ENCODE data around the gene SPAAR.
"Not testable (repeated sequence)": the region's sequence is repeated elsewhere in the genome, so short reads cannot be mapped to it uniquely, and the experiment has no call there.

Gene SPAAR

GRCh38 chr9:35904338-35904737, 5.0 kb upstream of the SPAAR start:
- DNase-seq (ENCODE audit: low read depth in 2 of 2), result no peak

DNA sequence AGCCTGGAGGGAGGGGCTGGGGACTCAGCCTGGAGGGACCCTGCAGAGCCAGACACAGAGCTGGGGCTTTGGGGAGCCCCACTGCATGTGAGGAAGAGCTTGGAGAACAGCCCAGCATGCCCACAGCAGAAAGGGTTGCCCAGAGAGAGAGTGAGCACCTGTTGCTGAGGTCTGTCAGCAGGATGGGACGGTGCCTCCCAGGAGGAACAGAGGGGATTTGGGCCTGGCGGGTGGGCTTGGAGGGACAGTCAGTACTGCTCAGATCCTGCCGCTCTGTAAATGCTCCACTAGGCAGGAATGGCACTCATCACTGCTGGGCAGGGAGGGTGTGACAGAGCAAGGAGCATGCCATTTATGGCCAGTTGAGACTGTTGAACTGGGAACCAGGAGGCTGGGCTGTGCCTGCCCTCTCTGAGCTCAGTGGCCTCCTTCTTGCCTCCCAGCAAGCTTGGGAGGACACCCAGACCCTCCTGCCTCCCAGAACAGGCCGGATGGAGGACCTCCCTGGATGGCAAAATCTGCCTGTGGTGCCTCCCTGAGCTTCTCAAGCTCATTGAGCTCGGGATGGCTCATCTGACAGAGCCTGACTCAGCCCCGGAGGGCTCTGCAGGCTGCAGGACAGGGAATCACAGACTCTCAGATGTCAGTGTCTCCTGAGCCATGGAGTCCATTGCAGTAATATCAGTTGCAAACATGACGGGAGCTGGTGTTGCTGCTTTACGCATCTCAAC, 4.1 kb upstream of the SPAAR start:
- no peak for DNase-seq (ENCODE audit: low read depth in 2 of 2)

GRCh38 chr9:35905912-35906679, 3.2 kb upstream of the SPAAR start, which contains the start of gene HRCT1:
TSS of gene HRCT1 (plus strand) at chr9:35906202. CDS start at chr9:35906288, 86 bp downstream.
- DNase-seq (ENCODE audit: low read depth in 2 of 2), result no peak

GRCh38 chr9:35906923-35907699, 2.2 kb upstream of the SPAAR start:
- no peak for DNase-seq (ENCODE audit: low read depth in 2 of 2)

- DNase-seq (ENCODE audit: low read depth in 2 of 2), result no peak
These were observed 1.4 kb upstream of the SPAAR start for GRCh38 chr9:35907711-35908503.

GRCh38 chr9:35908504-35909125, 675 bp upstream of the SPAAR start:
- DNase-seq (ENCODE audit: low read depth in 2 of 2), result no peak

DNA sequence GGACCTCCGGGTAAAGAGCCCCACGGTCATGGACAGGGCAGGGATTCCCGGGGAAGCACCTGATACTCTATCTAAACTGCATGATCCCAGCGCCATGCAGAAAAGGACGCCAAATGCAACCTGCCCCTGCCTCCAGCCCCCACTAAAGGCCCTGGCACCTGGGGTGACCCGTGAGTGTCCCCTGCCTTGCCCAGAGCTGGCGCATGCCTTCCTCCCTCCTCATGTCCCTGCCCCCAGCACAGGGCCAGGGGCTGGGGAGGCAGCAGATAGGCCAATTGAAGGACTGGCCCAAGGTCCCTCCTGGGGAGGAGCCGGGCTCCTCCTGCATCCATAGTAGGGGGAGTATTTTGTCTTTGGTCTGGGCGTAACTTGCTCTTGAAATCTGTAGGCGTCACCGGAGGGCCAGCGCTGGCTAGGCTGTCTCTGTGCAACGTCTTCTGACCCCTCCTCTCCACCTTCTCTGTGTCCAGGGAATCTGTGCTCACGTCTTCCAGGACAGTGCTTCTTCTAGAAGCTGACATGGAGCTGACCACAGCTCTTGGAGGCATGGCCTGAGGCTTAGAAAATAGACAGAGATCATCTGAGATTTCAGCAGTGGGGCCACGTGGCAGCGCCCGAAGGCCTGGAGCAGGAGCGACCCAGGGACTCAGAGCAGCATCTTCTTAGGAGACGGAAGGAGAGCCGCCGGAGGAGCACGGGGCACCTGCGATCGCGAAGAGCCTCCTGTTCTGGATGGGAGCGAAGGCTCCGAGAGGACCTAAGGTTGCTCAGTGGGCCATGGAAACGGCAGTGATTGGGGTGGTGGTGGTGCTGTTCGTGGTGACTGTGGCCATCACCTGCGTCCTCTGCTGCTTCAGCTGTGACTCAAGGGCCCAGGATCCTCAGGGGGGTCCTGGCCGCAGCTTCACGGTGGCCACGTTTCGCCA, 660 bp downstream of the SPAAR start:
- no peak for DNase-seq (ENCODE audit: low read depth in 2 of 2)

DNA sequence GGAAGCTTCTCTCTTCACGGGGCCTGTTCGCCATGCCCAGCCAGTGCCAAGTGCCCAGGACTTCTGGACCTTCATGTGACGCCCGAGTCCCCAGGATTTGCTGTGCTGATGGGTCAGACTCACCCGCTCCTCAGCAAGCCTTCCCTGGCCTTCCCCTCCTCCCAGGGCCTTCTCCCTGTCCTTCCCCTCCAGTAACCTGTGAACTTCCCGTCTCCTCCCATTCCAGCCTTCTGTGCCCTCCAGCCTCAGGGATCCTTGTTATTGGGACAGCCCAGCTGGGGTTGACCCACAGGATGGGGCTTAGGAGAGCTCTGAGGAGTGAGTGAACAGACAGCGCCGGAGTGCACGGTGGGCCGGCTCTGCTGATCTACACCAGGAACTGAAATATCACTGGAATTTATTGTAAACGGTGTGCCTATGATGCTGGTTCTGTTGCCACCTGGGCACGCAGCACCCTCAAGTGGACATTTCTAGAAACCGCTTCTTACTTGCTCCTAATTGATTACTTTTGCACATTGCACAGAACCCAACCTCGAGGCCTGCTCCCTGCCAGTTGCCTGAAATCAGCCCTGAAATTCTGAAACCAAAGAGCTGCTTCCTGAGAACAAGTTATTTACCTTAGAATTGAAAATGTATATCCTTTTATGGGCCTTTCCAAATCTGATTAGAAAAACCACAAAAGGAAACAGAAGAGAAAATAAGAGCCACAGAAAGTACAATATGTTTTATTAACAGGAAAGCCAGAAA, 1.5 kb downstream of the SPAAR start:
- DNase-seq (ENCODE audit: low read depth in 2 of 2), result no peak

DNA sequence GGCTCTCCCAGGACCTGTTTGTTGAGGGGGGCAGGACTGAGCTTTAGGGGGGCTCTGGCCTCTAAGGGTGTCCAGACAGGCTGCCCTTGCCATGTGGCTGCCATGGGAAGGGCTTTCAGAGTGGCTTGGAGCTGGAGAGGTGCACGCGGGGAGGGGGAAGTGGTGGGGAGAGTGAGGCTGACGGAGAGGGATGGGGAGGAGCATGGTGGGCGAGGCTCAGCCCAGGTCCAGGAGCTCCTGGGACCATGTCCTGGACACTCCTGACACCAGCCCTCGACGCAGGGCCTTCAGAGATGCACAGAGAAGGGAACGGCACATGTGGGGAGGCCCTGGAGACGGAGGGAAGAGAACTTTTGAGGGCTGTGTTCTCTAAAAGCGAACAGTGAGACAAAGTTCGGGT, 2.4 kb downstream of the SPAAR start:
- no peak for DNase-seq (ENCODE audit: low read depth in 2 of 2)

DNA sequence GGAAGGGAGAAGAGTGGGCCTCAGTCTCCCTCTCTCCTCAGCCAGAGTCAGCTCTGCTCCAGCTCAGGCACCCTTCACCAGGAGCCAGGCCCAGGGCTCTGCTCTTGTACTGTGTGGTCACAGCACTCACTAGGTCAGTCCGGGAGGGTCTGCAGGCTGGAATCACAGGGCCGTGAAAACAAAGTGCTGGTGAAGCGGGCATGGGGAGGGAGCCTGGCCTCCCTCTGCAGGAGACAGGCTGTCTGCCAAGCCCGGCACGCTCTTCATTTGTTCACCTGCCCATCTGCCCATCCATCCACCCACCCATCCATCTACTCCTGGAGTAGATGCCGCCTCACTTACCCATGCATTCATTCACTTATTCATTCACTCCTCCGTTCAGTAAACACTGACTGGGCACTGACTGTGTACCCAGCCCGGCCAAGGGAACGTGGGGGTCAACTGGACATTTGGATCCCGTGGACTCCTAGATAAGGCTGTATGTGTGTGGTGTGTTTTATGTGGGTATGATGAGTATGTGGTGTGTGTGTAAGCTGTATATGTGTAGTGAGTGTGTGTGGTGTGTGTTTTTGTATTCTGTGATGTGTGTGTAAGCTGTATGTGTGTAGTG, 3.6 kb downstream of the SPAAR start:
- no peak for DNase-seq (ENCODE audit: low read depth in 2 of 2)

DNA sequence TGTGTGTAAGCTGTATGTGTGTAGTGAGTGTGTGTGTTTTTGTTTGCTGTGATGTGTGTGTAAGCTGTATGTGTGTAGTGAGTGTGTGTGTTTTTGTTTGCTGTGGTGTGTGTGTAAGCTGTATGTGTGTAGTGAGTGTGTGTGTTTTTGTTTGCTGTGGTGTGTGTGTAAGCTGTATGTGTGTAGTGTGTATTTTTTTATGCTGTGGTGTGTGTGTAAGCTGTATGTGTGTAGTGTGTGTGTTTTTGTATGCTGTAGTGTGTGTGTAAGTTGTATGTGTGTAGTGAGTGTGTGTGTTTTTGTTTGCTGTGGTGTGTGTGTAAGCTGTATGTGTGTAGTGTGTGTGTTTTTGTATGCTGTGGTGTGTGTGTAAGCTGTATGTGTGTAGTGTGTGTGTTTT, 4.1 kb downstream of the SPAAR start:
- not testable (repeated sequence) for DNase-seq (ENCODE audit: low read depth in 2 of 2)

- DNase-seq (ENCODE audit: low read depth in 2 of 2), result no peak
These were observed 5.1 kb downstream of the SPAAR start for GRCh38 chr9:35914301-35914807.

- DNase-seq (ENCODE audit: low read depth in 2 of 2), result no peak
These were observed 6.5 kb downstream of the SPAAR start for GRCh38 chr9:35915681-35916294.

- DNase-seq (ENCODE audit: low read depth in 2 of 2), result no peak
These were observed 8.0 kb downstream of the SPAAR start for GRCh38 chr9:35917261-35917660.

DNA sequence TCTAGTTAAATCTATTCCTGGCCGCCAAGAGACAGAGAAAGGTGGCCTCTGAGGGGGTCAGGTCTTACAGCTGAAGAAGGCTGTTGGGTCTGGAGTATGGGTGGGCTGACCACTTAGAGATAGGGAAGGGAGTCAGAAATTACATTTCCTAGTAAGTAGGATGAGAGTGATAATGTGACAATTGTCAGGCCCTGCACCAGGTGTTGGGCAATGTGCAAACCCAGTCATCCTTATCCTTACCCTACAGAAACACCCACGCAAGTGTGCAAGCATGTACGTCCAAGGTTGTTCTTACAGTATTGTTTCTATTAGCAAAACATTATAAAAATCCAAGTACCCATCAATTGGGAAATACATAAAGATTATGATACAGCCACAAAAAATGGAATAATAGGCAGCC, 9.5 kb downstream of the SPAAR start:
- DNase-seq (ENCODE audit: low read depth in 2 of 2), result no peak

DNA sequence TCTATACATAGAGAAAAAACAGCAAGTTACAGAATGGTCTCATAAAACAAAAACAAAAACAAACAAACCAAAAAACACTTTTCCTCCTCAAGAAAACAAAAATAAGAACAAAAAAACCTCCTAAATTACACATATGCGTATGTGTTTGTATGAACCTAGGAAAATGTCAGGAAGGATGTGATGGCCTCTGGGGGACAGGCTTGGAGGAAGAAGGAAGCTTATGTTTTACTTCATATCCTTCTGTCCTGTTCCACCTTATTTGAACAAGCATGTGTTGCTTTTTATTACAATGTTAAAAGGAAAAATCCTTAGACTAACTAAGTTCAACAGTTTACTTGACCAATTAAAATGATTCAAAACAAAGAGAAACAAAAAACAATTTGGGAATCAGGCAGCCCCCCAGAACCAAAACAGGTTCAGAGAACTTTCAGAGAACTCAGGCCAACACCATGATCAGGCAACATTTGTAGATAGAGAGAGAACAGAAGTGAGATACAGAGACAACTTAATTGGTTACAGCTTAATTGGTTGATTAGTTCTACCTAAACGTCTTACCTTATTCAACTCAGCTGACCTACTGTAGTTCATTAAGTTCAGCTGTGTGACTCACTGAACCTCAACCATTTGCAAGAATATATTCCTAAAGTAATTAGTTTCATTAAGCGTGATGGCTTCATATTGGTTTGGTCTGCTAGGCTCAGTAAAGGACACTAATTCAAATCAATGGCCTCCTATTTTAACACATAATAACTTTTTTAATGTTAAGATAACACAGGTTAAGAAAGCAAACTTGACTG, 10.1 kb downstream of the SPAAR start:
- DNase-seq (ENCODE audit: low read depth in 2 of 2), result no peak

- DNase-seq (ENCODE audit: low read depth in 2 of 2), result no peak
These were observed 10.8 kb downstream of the SPAAR start for GRCh38 chr9:35920051-35920620.
